Measurements from ENCODE around the gene IFI44L.

The IFI44L gene

GRCh38 chr1:78691995-78692747 lies 71.9 kb downstream of the IFI44L start:
- DNase-seq, result no peak
